NCI-H1092 (cell line): ENCODE data around the gene SUSD4.
"Not testable (repeated sequence)": the region's sequence is repeated elsewhere in the genome, so short reads cannot be mapped to it uniquely, and the experiment has no call there.

Source experiments
- DNase-seq: peaks from one replicate; lab custom pipeline; 2025; lab: John Stamatoyannopoulos, UW

Gene SUSD4, protein sequence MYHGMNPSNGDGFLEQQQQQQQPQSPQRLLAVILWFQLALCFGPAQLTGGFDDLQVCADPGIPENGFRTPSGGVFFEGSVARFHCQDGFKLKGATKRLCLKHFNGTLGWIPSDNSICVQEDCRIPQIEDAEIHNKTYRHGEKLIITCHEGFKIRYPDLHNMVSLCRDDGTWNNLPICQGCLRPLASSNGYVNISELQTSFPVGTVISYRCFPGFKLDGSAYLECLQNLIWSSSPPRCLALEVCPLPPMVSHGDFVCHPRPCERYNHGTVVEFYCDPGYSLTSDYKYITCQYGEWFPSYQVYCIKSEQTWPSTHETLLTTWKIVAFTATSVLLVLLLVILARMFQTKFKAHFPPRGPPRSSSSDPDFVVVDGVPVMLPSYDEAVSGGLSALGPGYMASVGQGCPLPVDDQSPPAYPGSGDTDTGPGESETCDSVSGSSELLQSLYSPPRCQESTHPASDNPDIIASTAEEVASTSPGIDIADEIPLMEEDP

DNA sequence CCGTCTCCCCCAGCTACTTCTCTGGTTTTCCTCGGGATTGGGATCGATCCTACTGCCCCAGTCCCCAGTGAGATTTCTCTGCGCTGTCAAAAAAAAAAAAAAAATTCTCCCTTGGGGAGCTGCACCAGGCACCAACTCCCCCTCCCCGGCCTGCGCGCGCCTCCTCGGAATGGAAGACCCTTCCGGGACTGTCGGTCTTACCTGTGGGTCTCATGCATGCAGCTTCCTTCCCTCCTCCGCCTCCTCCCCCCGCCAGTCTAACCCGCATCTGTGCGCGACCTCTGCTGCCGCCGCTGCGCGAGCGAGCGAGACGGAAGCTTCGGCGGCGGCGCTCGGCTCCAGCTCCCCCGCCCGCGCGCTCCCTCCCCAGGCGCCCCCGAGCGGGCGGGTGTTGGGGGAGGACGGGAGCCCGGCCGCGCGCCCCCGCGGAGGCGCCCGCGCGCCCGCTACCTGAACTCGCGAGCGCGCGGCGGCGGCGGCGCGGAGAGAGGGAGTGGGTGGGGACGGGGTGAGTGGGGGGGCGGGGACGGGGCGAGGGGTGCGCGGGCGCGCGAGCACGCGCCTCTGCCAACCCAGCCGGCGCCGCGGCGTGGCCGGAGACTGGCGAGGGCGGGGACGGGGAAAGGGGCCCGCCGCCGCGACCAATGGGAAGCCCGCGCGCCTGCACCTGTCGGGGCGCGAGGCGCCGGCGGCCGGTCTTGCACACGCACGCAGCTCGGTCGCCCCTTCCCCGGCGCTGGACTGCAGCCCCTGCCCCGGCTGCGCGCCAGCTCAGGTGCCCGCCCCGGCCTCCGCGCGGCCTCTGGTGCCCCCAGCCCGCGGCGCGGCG lies at the start of gene SUSD4:
Gene SUSD4, minus strand, starts transcription at position 321 of the 829 bp plus-strand sequence. CDS start 751 bp downstream, outside the sequence.
- peak; percentile 82 for DNase-seq

DNA sequence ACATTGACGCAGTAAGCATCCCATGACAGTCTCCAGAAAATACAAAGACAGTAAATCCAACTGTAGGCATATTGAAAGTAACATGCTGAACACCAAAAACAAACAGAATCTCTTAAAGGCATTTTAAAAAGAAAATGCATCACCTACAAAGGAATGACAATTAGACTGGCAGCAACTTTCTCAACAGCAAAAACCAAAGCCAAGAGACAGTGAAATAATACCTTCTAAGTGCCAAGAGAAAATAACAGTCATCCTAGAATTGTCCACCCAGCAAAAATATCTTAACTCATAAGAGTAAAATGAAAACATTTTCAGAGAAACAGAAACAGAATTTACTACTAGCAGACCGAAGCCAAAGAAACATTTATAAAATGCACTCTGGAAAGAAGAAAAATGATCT lies 49.2 kb upstream of the SUSD4 start:
- DNase-seq: no peak

DNA sequence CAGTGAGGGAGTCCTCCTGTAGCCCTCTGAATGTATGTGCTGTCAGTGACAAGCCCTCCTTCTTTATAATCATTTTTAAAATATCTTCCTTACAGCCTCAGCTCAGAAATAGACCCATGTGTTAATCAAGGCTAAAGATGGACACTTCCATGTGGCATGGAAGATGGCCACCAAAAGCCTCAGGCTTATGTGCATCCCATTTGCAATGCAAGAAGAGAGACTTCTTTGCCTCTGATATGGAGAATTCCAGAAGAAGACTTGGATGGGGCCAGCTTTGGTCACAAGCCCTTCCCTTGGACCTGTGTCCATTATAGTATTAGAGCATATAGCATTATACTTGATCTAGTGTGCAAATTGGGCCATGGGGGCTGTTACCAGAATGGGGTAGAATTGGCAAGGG lies 47.7 kb upstream of the SUSD4 start:
- no peak for DNase-seq

DNA sequence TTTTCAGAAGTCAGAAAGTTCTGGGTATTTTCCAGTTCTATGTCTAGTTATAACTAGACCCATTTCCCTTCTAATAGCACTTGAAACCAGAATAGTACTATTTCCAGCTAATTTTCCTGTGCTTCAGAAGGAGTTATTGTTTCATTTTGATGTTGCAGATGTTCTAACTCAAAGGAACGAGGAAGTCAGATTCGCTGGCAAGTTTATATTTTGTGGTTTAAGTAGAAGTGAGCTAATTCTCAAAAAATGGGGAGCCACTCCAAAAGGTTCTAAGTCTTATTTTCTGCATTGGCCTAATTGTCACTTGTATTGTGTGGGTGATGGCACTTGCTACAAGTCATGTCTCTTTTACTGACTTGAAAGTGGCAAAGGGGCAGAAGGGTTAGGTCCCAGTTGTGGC lies 47.3 kb upstream of the SUSD4 start:
- no peak for DNase-seq

DNA sequence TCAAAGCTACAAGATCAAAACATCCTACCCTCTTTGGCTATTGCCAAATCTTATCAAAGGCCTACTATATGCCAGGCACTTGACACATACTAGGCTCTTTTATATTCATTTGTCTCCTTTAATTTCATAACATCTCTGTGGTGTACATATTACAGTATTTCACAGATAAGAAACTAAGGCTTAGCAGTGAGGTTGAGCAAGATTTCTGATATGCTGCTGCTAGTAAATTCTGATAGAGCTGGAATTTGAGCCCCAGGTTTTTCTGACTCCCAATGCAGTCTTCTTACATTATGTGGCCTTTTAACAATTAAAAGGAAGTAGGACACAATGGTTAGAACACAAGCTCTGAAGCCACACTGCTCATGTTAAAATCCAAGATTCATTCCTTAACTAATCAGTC lies 46.1 kb upstream of the SUSD4 start:
- DNase-seq: no peak

DNA sequence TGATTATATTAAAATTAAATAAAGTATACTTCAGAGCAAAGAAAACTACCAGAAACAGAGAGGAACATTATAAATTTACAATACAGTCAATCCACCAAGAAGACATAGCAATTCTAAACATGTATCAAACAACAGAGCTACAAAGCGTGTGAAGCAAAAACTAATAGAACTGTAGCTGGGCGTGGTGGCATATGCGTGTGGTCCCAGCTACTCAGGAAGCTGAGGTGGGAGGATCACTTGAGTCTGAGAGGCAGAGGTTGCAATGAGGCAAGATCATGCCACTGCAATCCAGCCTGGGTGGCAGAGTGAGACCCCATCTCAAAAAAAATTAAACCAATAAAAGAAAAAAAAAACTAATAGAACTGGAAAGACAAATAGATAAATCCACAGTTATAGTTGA lies 41.5 kb upstream of the SUSD4 start:
- DNase-seq: no peak

DNA sequence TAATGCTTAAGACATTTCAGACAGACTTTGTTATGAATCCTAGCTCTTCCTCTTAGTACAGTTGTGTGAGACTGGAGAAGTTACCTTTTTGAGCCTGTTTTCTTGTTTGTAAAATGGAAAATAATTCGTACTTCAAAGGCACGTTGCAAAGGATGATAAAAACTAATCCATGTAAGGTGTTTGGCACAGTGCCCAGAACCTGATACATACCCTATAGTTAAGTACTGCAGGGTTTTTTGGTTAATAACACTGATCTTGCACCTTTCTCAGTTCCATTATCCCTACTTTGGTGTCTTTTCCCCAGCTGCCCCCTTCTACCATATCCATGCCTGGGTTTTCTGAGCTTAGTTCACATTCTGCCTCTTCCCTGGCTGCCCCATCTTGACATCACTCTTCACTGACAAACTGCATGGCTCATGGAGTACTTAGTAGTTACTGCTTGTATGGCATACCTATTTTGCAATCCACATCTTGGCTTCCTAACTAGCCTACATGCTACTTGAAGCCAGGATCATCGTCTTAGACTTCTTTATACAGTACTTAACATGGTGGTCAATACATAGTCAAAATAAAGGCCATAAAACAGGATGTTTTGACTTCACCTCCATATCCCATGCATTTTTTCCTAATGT lies 39.3 kb upstream of the SUSD4 start:
- DNase-seq: no peak

DNA sequence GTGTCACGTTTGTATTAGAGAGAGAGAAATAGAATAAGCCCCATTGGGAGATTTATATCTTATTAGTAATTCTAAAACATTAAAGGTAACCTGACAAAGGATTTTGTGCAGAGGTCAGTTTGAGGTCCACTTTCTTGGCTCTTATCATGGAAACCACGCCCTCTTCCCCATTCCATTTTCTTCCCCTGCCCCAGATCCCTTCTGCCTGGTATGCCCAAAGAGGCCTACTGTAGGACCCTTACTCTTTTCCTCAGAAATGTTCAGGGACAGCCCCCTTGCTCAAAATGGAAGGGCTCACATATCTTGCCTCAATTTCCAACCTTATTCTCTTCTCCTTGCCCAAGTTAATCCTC lies 38.8 kb upstream of the SUSD4 start:
- no peak for DNase-seq

DNA sequence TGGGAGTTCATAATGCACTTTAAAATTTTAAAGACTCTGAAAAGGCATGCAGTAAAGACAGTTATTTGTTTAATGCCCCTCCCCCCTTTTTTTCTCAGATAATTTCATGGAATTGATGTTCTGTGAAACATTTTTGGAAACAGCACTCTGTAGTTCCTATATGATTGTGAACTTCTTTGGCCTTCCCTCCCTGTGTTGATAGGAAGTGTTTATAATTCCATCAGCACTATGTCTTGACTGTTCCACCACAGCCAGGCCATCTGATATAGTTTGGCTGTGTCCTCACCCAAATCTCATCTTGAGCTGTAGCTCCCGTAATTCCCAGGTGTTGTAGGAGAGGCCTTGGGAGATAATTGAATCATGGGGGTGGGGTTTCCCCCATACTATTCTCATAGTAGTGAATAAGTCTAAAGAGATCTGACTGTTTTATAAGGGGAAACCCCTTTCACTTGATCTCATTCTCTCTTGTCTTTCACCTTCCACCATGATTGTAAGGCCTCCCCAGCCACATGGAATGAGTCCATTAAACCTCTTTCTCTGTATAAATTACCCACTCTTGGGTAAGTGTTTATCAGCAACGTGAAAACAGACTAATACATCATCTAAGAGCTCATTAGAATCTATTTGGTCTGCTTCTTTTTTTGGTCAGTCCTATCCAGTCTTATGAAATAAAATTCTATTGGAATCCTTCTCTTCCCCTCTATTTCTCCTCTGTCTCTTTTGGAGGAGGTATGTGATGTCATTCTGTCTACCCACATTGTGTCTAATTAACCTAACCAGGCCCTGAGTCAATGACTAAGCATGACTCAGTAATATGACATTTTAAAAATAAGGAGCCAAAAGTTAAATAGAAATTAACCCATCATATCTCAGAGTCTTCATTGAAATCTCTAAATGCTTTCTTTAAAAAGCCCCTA lies 38.2 kb upstream of the SUSD4 start:
- DNase-seq: no peak

DNA sequence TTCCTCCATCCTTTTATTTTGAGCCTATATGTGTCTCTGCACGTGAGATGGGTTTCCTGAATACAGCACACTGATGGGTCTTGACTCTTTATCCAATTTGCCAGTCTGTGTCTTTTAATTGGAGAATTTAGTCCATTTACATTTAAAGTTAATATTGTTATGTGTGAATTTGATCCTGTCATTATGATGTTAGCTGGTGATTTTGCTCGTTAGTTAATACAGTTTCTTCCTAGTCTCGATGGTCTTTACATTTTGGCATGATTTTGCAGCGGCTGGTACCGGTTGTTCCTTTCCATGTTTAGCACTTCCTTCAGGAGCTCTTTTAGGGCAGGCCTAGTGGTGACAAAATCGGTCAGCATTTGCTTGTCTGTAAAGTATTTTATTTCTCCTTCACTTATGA lies 35.4 kb upstream of the SUSD4 start:
- DNase-seq: not testable (repeated sequence)

DNA sequence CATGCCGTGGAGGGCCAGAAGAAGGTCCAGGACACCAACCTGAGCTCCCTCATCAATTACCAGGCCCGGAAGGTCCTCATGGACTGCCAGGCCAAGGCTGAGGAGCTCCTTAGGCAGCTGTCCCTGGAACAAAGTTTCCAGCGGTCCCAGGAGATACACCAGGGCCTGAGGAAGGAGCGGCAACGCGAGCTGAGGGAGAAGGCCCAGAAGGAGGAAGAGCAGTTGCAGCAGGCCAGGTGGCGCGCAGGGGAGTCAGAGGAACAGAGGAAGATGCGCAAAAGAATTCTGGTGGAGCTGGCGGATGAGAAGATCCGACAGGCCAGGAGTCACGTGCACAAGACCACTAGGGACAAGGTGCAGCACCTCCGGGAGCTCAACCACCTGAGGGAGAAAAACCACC lies 30.7 kb upstream of the SUSD4 start:
- DNase-seq: no peak

DNA sequence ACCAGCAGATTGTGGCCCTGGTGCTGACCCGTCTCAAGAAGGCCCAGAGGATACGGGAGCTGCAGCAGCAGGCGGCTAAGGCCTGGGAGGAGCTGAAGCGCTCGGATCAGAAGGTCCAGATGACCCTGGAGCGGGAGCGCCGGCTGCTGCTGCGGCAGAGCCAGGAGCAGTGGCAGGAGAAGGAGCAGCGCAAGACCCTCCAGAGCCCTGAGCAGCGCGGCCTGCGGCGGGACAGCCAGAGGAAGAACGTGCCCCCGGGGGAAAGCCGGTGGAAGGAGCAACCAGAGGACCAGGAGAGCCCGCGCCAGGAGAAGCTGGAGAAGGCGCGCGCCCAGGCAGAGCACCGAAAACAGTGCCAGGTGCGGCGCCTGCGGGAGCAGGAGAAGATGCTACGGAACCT lies 30.3 kb upstream of the SUSD4 start:
- DNase-seq: no peak

DNA sequence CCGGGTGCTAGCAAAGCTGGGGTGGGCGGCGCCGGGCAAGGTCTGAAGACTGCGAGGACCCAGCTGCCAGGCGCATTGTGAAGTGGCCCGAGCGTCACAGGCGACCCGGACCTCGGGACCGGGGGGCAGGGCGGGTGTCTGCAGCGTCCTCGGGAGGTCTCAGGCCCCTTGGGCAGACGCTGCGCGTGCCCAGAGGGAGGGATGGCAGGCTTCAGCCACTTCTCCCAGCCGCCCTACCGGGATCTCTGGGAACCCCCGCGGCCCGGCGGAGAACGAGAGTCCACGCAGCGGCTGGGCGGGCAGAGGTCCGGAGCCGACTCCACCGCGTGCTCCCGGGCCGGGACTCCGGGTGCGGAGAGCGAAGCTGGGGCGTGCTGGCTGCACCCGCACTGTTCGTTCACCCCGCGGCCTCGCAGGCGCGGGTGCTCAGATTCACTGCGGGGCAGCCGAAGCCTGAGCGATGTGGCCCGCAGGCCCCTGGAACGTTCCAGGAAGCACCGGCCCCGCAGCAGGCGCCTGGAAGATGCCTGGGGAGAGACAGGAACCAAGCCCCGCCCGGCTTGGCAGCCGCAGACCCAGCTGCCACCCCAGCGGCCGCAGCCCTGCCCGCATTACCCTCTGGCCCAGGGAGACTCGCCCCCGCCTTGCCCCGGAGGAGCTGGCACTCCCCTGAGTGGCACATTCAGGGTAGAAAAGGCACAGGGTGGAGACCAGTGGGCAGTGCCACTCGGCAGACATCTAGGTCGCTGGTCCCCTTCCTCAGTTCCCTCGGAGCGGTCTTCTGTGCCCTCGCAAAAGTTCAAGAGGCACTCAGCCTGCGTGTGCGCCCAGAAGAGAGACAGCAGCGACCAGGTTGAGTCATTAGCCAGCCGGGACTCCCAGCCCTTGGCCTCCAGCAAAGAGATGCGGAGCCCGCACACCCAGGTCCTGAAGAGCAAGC lies 29.6 kb upstream of the SUSD4 start, which contains the start of gene CCDC185:
Gene CCDC185, plus strand, starts transcription at position 141 of the 940 bp plus-strand sequence. Its CDS starts 61 bp downstream, at position 202.
- peak; percentile 17 for DNase-seq

DNA sequence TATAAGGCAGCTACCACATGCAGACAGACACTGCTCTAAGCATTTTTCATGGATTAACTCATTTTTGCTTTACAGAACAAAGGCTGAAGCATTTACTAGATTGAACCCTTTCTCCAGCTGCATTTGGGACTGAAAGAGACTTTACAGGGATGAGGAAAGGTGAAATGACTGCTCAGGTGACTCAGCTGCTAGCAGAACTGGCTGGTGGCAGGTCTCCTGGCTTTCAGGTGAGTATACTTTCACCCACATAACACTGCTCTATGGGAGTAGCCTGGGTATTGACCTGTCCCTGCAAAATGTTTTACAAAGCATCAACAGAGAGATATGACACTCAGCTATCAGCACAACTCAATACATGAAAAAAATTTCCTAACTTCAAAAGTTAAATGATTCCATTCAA lies 26.6 kb upstream of the SUSD4 start:
- no peak for DNase-seq

DNA sequence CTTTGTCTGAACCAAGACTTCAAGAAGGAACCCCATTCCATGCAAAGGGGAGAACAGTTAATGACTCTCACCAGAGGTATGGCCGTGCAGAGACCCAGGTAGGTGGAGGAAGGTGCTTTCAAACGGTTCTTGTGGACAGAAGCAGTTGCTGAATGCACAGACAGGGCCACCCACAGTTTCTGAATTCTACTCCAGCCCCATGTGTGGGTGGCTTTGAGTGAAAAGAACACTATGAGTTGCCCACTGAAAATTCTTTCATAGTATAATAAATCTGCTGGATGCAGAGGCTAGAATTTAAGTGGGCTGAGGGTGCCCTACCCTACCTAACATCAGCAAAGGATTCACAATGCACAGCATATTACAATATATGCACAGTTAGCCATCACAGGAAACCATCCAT lies 22.0 kb upstream of the SUSD4 start:
- DNase-seq: no peak

DNA sequence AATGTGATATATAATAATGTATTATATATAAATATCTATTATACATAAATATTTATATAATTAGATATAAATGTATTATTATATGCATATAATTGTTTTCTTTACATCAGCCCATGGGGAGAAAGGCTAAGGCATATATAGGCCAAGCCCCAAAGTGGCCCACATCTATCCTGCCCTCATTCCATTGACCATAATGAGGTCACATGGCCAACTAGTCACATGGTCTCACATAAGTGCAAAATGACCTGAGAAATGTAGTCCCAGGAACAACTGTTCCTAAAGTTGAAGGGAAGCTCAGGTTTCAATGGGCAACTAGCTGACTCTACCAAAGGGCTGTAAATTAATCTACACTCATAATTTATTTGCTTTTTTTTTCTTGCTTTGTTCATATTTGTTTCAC lies 14.8 kb upstream of the SUSD4 start:
- DNase-seq: no peak

DNA sequence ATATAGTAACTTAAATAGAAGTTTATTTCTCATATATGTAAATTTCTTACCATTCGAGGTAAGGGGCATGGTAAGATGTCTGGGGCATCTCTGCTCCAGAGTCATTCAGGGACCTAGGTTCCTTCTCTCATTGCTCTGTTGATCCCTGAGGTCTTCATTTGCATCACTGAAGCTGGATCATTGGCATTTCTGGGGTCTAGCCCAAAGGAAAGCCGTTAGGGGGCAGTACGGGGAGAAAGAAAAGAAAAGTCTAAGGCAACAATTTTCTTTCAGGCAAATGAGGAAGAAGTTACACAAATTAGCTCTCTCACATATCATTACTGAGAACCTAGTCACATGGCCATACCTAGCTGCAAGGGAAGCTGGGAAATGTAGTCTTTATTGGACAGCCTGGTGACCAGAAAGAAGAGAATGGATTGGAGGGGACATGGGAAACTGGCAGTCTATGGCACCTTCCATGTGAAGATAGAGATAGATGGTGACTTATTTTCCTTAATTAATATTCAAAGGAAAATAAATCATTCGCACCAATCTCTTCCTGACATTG lies 10.2 kb upstream of the SUSD4 start:
- DNase-seq: no peak

DNA sequence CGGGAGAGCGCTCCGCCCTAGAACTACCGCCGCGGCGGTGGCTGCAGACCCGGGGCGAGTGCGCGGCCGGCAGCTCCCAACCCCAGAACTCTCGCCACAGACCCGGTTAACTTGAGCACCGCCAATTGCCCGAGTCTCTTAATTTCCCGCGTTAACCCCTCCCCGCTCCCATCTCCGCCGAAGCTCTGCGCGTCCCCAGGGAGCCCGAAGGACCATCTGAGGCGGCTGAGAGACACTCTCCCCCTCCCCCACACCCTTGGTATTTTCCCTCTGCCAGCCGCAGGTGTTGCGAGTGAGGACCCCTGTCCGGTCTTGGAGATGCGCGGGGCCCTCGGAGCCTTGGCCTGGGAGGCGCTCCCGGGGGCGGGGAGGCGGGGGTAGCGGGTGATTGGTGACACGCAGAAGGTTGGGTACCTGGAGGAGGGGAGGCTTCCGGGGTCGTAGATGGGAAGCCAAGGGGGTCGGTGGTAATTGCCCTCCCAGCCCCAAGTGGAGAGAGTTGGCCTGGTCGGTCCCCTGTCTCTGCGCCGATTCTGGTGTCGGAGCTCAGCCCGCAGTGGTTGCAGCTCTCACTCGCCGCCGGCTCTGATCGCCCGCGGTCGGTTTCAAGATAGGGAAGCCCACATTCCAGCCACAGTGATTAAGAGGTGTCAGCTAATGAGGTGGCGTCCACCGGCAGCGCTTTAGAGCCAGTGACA lies 858 bp upstream of the SUSD4 start:
- DNase-seq: no peak

DNA sequence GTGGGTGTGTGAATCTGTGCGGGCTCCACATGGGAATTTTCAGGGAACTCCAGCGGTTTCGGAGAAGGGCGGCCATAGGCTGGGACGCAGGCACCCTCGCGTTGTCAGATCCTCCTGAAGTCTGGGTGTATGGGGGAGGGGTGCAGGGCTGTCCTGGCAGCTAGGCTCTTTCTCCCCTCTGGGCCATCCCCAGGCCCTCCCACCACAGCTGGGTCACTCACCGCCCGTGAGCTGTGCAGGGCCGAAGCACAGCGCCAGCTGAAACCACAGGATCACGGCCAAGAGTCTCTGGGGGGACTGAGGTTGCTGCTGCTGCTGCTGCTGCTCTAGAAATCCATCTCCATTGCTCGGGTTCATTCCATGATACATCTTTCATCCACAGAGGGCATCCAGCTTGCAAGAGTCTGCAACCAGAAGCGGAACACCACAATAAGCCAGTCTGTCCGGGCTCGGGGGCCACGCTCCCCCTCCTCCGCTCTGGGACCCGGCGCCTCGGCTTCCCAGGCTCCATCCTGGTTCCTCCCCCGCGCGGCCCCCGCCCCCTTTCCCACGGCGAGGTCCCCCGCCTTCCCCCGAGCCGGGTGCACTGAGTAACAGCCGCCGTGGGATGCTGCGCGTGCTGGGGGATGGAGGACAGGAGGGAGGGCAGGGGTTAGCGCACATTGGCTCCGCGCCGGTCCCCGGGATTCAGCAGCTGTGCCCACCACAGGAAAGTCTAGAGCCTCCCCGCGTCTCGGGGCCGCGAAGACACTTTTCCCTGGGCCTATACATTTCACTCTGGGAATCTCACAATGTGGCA lies 720 bp downstream of the SUSD4 start:
- DNase-seq: peak; percentile 38
